Measurements from ENCODE around the gene CCDC192. TPM values are rescaled to one million over a fixed set of nuclear protein-coding genes. Genes with fewer than 3 reads are reported as not detected.
"Not testable (repeated sequence)": the region's sequence is repeated elsewhere in the genome, so short reads cannot be mapped to it uniquely, and the experiment has no call there.

The CCDC192 gene
- total and polyA plus RNA-seq, 4 donors: not detected

GRCh38 chr5:127741412-127741811 lies 38.2 kb downstream of the CCDC192 start:
- no peaks in the 10 kb centered on the region for H3K9me3 ChIP-seq (ENCODE audit: control insufficient read depth, low read length)
- intact Hi-C loops (cut with DNase I): no loop called here
- DNase-seq: no peak
- no peaks in the 10 kb centered on the region for H3K27me3 ChIP-seq (ENCODE audit: control insufficient read depth in 1 of 2, insufficient read depth in 2 of 2, low read length in 1 of 2)
- ATAC-seq (ENCODE audit: low FRiP score): no peak
- no peak overlapping the region for H3K27ac ChIP-seq (ENCODE audit: low read depth in 1 of 2, low read length in 2 of 2)
- H3K4me3 ChIP-seq (ENCODE audit: low read length in 2 of 2): no peak overlapping the region
- no peaks in the 10 kb centered on the region for H3K36me3 ChIP-seq (ENCODE audit: control insufficient read depth in 1 of 2, insufficient read depth in 2 of 2, low read length in 1 of 2)
- no peaks in the 10 kb centered on the region for H3K4me1 ChIP-seq (ENCODE audit: control insufficient read depth in 1 of 2, insufficient read depth in 2 of 2, low read length in 2 of 2)

- Histone ChIP-seq H3K9me3 (ENCODE audit: control insufficient read depth, low read length) (no peaks in the 10 kb centered on the region), H3K36me3 (ENCODE audit: control insufficient read depth in 1 of 2, insufficient read depth in 2 of 2, low read length in 1 of 2) (no peaks in the 10 kb centered on the region), H3K27ac (ENCODE audit: low read depth in 1 of 2, low read length in 2 of 2) (no peak overlapping the region), H3K4me1 (ENCODE audit: control insufficient read depth in 1 of 2, insufficient read depth in 2 of 2, low read length in 2 of 2) (no peaks in the 10 kb centered on the region), H3K4me3 (ENCODE audit: low read length in 2 of 2) (no peak overlapping the region), H3K27me3 (ENCODE audit: control insufficient read depth in 1 of 2, insufficient read depth in 2 of 2, low read length in 1 of 2) (no peaks in the 10 kb centered on the region)
- DNase-seq: no peak
- no peak for ATAC-seq (ENCODE audit: low FRiP score)
- intact Hi-C loops (cut with DNase I): no loop called here
Measured at GRCh38 chr5:127744241-127744640, 41.0 kb downstream of the CCDC192 start.

- no peaks in the 10 kb centered on the region for H3K27me3 ChIP-seq (ENCODE audit: control insufficient read depth in 1 of 2, insufficient read depth in 2 of 2, low read length in 1 of 2)
- DNase-seq (no peak), ATAC-seq (ENCODE audit: low FRiP score) (no peak)
- intact Hi-C loops (cut with DNase I): loop anchor here (5.0 kb wide), 1 partner anchor 456 kb away; no protein-coding TSS in a partner anchor
- no peak overlapping the region for H3K27ac ChIP-seq (ENCODE audit: low read depth in 1 of 2, low read length in 2 of 2)
- 61 to 75% methylated on average over 1 of the region's 1 CpG for WGBS, 2 donors
- H3K4me1 ChIP-seq (ENCODE audit: control insufficient read depth in 1 of 2, insufficient read depth in 2 of 2, low read length in 2 of 2): no peaks in the 10 kb centered on the region
- H3K4me3 ChIP-seq (ENCODE audit: low read length in 2 of 2): no peak overlapping the region
- no peaks in the 10 kb centered on the region for H3K9me3 ChIP-seq (ENCODE audit: control insufficient read depth, low read length)
- no peaks in the 10 kb centered on the region for H3K36me3 ChIP-seq (ENCODE audit: control insufficient read depth in 1 of 2, insufficient read depth in 2 of 2, low read length in 1 of 2)
Measured at GRCh38 chr5:127746756-127747155, 43.6 kb downstream of the CCDC192 start.

- H3K4me1 ChIP-seq (ENCODE audit: control insufficient read depth in 1 of 2, insufficient read depth in 2 of 2, low read length in 2 of 2); H3K27me3 ChIP-seq (ENCODE audit: control insufficient read depth in 1 of 2, insufficient read depth in 2 of 2, low read length in 1 of 2); H3K27ac ChIP-seq (ENCODE audit: low read depth in 1 of 2, low read length in 2 of 2); H3K4me3 ChIP-seq (ENCODE audit: low read length in 2 of 2); H3K36me3 ChIP-seq (ENCODE audit: control insufficient read depth in 1 of 2, insufficient read depth in 2 of 2, low read length in 1 of 2); ATAC-seq (ENCODE audit: low FRiP score); DNase-seq; H3K9me3 ChIP-seq (ENCODE audit: control insufficient read depth, low read length); intact Hi-C loops (cut with DNase I): not testable (repeated sequence)
- WGBS, 2 donors: 84 to 87% methylated on average over 20 to 32 of the region's 32 CpGs
Measured at GRCh38 chr5:127752503-127753265, 49.5 kb downstream of the CCDC192 start.

GRCh38 chr5:127754259-127754658 lies 51.1 kb downstream of the CCDC192 start:
- intact Hi-C loops (cut with DNase I): no loop called here
- Histone ChIP-seq H3K9me3 (ENCODE audit: control insufficient read depth, low read length) (no peaks in the 10 kb centered on the region), H3K4me1 (ENCODE audit: control insufficient read depth in 1 of 2, insufficient read depth in 2 of 2, low read length in 2 of 2) (no peaks in the 10 kb centered on the region), H3K27me3 (ENCODE audit: control insufficient read depth in 1 of 2, insufficient read depth in 2 of 2, low read length in 1 of 2) (no peaks in the 10 kb centered on the region), H3K4me3 (ENCODE audit: low read length in 2 of 2) (no peak overlapping the region), H3K36me3 (ENCODE audit: control insufficient read depth in 1 of 2, insufficient read depth in 2 of 2, low read length in 1 of 2) (no peaks in the 10 kb centered on the region), H3K27ac (ENCODE audit: low read depth in 1 of 2, low read length in 2 of 2) (no peak overlapping the region)
- no peak for DNase-seq
- 18% methylated on average over 4 of the region's 4 CpGs for WGBS, 2 donors
- ATAC-seq (ENCODE audit: low FRiP score): no peak

GRCh38 chr5:127754706-127755105 lies 51.5 kb downstream of the CCDC192 start:
- H3K27ac ChIP-seq (ENCODE audit: low read depth in 1 of 2, low read length in 2 of 2): no peak overlapping the region
- no peaks in the 10 kb centered on the region for H3K9me3 ChIP-seq (ENCODE audit: control insufficient read depth, low read length)
- ATAC-seq (ENCODE audit: low FRiP score): no peak
- DNase-seq: no peak
- WGBS, 2 donors: 70 to 71% methylated on average over 2 of the region's 2 CpGs
- H3K36me3 ChIP-seq (ENCODE audit: control insufficient read depth in 1 of 2, insufficient read depth in 2 of 2, low read length in 1 of 2): no peaks in the 10 kb centered on the region
- no peaks in the 10 kb centered on the region for H3K27me3 ChIP-seq (ENCODE audit: control insufficient read depth in 1 of 2, insufficient read depth in 2 of 2, low read length in 1 of 2)
- no peak overlapping the region for H3K4me3 ChIP-seq (ENCODE audit: low read length in 2 of 2)
- intact Hi-C loops (cut with DNase I): loop anchor here in 1 of 2 donors (5.0 kb wide), 1 partner anchor 443 kb away; no protein-coding TSS in a partner anchor
- H3K4me1 ChIP-seq (ENCODE audit: control insufficient read depth in 1 of 2, insufficient read depth in 2 of 2, low read length in 2 of 2): no peaks in the 10 kb centered on the region

GRCh38 chr5:127757576-127757975 lies 54.4 kb downstream of the CCDC192 start:
- no peaks in the 10 kb centered on the region for H3K36me3 ChIP-seq (ENCODE audit: control insufficient read depth in 1 of 2, insufficient read depth in 2 of 2, low read length in 1 of 2)
- intact Hi-C loops (cut with DNase I): loop anchor here in 1 of 2 donors (5.0 kb wide), 1 partner anchor 440 kb away; no protein-coding TSS in a partner anchor
- DNase-seq (no peak), ATAC-seq (ENCODE audit: low FRiP score) (no peak)
- H3K27me3 ChIP-seq (ENCODE audit: control insufficient read depth in 1 of 2, insufficient read depth in 2 of 2, low read length in 1 of 2): no peaks in the 10 kb centered on the region
- no peak overlapping the region for H3K27ac ChIP-seq (ENCODE audit: low read depth in 1 of 2, low read length in 2 of 2)
- H3K9me3 ChIP-seq (ENCODE audit: control insufficient read depth, low read length): no peaks in the 10 kb centered on the region
- 24 to 28% methylated on average over 1 of the region's 1 CpG for WGBS, 2 donors
- no peaks in the 10 kb centered on the region for H3K4me1 ChIP-seq (ENCODE audit: control insufficient read depth in 1 of 2, insufficient read depth in 2 of 2, low read length in 2 of 2)
- H3K4me3 ChIP-seq (ENCODE audit: low read length in 2 of 2): no peak overlapping the region

GRCh38 chr5:127758766-127759283 lies 55.6 kb downstream of the CCDC192 start:
- intact Hi-C loops (cut with DNase I): loop anchor here in 1 of 2 donors (5.0 kb wide), 1 partner anchor 438 kb away; no protein-coding TSS in a partner anchor
- Histone ChIP-seq H3K4me3 (ENCODE audit: low read length in 2 of 2) (no peak overlapping the region), H3K36me3 (ENCODE audit: control insufficient read depth in 1 of 2, insufficient read depth in 2 of 2, low read length in 1 of 2) (no peaks in the 10 kb centered on the region), H3K27ac (ENCODE audit: low read depth in 1 of 2, low read length in 2 of 2) (no peak overlapping the region), H3K9me3 (ENCODE audit: control insufficient read depth, low read length) (no peaks in the 10 kb centered on the region), H3K27me3 (ENCODE audit: control insufficient read depth in 1 of 2, insufficient read depth in 2 of 2, low read length in 1 of 2) (no peaks in the 10 kb centered on the region), H3K4me1 (ENCODE audit: control insufficient read depth in 1 of 2, insufficient read depth in 2 of 2, low read length in 2 of 2) (no peaks in the 10 kb centered on the region)
- DNase-seq (no peak), ATAC-seq (ENCODE audit: low FRiP score) (no peak)

GRCh38 chr5:127761869-127762268 lies 58.7 kb downstream of the CCDC192 start:
- H3K9me3 ChIP-seq (ENCODE audit: control insufficient read depth, low read length): no peaks in the 10 kb centered on the region
- intact Hi-C loops (cut with DNase I): no loop called here
- no peaks in the 10 kb centered on the region for H3K27me3 ChIP-seq (ENCODE audit: control insufficient read depth in 1 of 2, insufficient read depth in 2 of 2, low read length in 1 of 2)
- no peaks in the 10 kb centered on the region for H3K4me1 ChIP-seq (ENCODE audit: control insufficient read depth in 1 of 2, insufficient read depth in 2 of 2, low read length in 2 of 2)
- DNase-seq: no peak
- no peak overlapping the region for H3K4me3 ChIP-seq (ENCODE audit: low read length in 2 of 2)
- no peaks in the 10 kb centered on the region for H3K36me3 ChIP-seq (ENCODE audit: control insufficient read depth in 1 of 2, insufficient read depth in 2 of 2, low read length in 1 of 2)
- no peak for ATAC-seq (ENCODE audit: low FRiP score)
- H3K27ac ChIP-seq (ENCODE audit: low read depth in 1 of 2, low read length in 2 of 2): no peak overlapping the region
